ENCODE measurements around the gene STIM2. TPM values are rescaled to one million over a fixed set of nuclear protein-coding genes. Genes with fewer than 3 reads are reported as not detected.

Gene STIM2
- total RNA-seq (2022; extraction: Qiagen RNA extraction; ENCODE audit: low read depth) = 12.8 to 16.3 TPM (median 15.5 TPM) in 5 replicates

GRCh38 chr4:26860157-26860921 lies at the start of gene STIM2:
STIM2 (plus strand) TSS chr4:26860841.

All from A549 treated with DMSO at 1 μM for 4 hours (cell line).